IPS-18a (cell line): ENCODE results near the gene GARIN5A.

Experiments
- H3K27ac ChIP-seq: one replicate; pipeline ENCODE4 v1.5.1; 2013; ENCODE audit warnings: low read length
- H3K27me3 ChIP-seq: one replicate; pipeline ENCODE4 v1.6.1; 2013; ENCODE audit warnings: mild to moderate bottlenecking, low read length; ENCODE audit not compliant: control insufficient read depth, insufficient read depth
- H3K36me3 ChIP-seq: one replicate; pipeline ENCODE4 v1.6.1; 2013; ENCODE audit warnings: low read depth, low read length; ENCODE audit not compliant: control insufficient read depth
- H3K4me1 ChIP-seq: one replicate; pipeline ENCODE4 v1.6.1; 2013; ENCODE audit warnings: low read depth, low read length; ENCODE audit not compliant: control insufficient read depth
- H3K4me3 ChIP-seq: one replicate; pipeline ENCODE4 v1.5.1; 2013; ENCODE audit warnings: low read length
- H3K9ac ChIP-seq: one replicate; pipeline ENCODE4 v1.6.1; 2013; ENCODE audit warnings: mild to moderate bottlenecking, low read length, moderate library complexity
- H3K9me3 ChIP-seq: one replicate; pipeline ENCODE4 v1.6.1; 2013; ENCODE audit warnings: low read depth, low read length; ENCODE audit not compliant: control insufficient read depth

GARIN5A gene

GRCh38 chr19:50513746-50514345 is 37.2 kb upstream of the GARIN5A start, which contains the start of gene ASPDH:
Gene ASPDH, minus strand, starts transcription at chr19:50513913. Its CDS starts 90 bp downstream, at chr19:50513823.
- Histone ChIP-seq H3K9me3 (no peaks in the 10 kb centered on the region), H3K27me3 (peaks cover 8% of the 10 kb centered on the region), H3K4me1 (no peaks in the 10 kb centered on the region), H3K27ac (no peak within 1 kb of the TSS), H3K9ac (no peak within 1 kb of the TSS), H3K4me3 (no peak within 1 kb of the TSS), H3K36me3 (no peaks in the 10 kb centered on the region)

GRCh38 chr19:50512999-50513745 is 36.5 kb upstream of the GARIN5A start:
- no peak overlapping the region for H3K9ac ChIP-seq
- H3K27me3 ChIP-seq = peaks cover 15% of the 10 kb centered on the region
- H3K9me3 ChIP-seq = no peaks in the 10 kb centered on the region
- H3K4me3 ChIP-seq = no peak overlapping the region
- H3K4me1 ChIP-seq = no peaks in the 10 kb centered on the region
- no peak overlapping the region for H3K27ac ChIP-seq
- H3K36me3 ChIP-seq = no peaks in the 10 kb centered on the region

DNA sequence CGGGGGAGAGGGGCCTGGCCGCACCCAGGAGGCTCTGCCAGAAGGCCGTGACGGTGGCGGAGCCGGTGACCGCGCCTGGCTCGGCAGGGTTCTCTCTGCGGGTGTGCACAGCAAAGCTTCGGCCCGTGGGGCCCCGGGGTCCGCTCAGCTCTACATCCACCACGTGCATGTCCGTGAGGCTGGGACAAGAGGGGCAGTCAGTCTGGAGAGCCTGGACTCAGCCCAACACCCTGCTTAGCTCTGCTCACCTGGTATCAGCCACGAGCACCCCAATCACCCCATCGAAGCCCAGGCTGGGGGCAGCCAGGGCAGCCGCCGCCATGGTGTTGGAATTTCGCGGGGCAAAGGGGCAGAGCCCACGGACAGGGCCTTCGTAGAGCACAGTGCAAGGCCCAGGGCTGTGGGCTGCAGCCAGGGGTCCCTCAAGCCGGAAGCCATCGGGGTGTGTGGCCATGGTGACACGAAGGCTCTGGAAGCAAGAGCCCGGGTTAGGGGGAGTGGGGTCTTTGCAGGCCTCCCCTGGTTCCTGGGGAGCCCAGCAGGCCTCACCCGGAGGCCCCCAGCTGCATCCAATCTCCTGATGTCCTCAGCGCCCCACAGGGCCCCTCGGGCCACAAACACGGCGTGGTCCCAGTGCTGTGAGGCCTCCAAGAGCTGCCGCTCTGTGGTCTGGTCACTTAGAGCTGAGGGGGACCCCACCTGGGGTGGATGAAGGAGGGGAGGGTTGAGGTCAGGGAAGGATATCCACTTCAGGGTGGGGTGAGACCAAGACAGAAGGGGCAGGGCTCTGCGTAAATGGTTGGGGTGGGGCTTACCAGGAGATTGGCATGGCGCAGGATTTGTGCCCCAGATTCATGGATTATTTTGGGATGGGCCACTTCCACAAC is 35.7 kb upstream of the GARIN5A start:
- no peak overlapping the region for H3K27ac ChIP-seq
- H3K27me3 ChIP-seq = peaks cover 20% of the 10 kb centered on the region
- H3K4me1 ChIP-seq = no peaks in the 10 kb centered on the region
- H3K9ac ChIP-seq = no peak overlapping the region
- no peaks in the 10 kb centered on the region for H3K36me3 ChIP-seq
- H3K9me3 ChIP-seq = no peaks in the 10 kb centered on the region
- H3K4me3 ChIP-seq = no peak overlapping the region

DNA sequence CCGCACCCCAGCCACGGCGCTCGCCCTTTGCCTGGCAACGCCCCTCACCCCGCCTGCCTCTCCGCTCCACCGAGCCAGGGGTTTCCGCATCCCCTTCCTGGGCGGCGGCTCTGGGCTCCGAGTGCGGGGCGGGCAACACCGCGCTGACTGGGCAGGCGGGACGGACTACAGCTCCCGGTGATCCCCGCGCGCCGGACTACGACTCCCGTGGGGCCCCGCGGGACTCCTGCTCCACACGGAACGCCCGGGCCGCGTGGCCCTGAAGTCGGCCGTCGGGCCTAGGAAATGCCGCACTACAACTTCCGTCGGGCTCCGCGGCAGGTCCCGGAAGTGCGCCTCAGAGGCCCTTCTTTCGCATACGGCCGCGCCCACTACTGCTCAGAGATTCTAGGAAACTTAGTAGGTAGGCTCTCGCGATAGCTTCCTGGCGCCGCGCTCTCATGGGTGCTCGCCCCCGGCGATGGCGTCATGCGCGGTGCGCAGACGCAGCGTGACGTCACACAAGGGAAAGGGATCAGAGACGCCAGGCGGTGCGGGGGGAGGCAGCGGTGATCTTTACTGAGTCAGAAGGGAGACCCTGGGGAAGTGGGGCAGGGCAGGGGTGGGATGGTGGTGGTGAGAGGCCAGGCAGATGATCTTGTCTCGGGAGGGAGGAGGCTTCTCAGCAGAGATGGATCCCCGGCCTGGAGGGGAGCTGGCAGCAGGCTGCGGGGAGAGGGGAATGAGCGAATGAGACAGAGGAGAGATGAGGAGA is 34.6 kb upstream of the GARIN5A start, which contains the start of gene JOSD2:
Gene JOSD2, minus strand, starts transcription at position 123 of the 754 bp plus-strand sequence. CDS start 760 bp downstream, outside the sequence.
- H3K27ac ChIP-seq = peak within 1 kb of the TSS; percentile 27
- H3K9ac ChIP-seq = peak within 1 kb of the TSS; percentile 53
- H3K4me3 ChIP-seq = peak within 1 kb of the TSS; percentile 63
- no peaks in the 10 kb centered on the region for H3K4me1 ChIP-seq
- H3K9me3 ChIP-seq = no peaks in the 10 kb centered on the region
- no peaks in the 10 kb centered on the region for H3K36me3 ChIP-seq
- H3K27me3 ChIP-seq = peaks cover 20% of the 10 kb centered on the region

GRCh38 chr19:50510700-50511068 is 34.0 kb upstream of the GARIN5A start:
- H3K27me3 ChIP-seq = peaks cover 20% of the 10 kb centered on the region
- H3K4me1 ChIP-seq = no peaks in the 10 kb centered on the region
- H3K36me3 ChIP-seq = no peaks in the 10 kb centered on the region
- peak overlapping the region; percentile 27 for H3K27ac ChIP-seq
- H3K9ac ChIP-seq = peak overlapping the region; percentile 53
- peak overlapping the region; percentile 63 for H3K4me3 ChIP-seq
- H3K9me3 ChIP-seq = no peaks in the 10 kb centered on the region

DNA sequence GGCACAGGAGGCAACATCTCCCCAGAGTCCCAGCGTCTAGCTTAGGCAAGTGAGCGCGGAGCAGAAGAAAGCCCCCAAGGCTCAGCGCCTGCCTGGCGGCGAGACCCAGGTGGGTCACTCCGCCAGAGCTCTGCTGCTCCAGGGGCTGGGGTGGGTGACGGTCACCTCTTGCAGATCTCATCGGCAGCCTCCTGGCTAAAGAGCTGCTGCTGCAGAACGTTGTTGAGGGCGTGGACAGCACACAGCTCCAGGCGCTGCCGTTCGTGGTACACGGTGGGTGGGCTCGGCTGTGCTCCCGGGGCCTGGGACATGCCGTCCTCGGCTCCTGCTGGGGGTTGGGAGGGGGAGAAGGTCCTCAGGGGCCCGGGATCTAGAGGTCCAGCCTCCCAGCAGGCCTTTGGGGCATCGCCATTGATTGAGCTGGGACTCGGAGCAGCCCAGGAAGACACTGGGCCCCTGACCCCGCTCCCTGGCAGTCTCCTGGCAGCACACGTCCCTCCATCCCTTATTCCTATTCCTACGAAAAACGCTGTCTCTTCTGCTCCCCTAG is 33.5 kb upstream of the GARIN5A start:
- Histone ChIP-seq H3K27me3 (peaks cover 20% of the 10 kb centered on the region), H3K9me3 (no peaks in the 10 kb centered on the region), H3K9ac (peak overlapping the region; percentile 53), H3K4me3 (peak overlapping the region; percentile 63), H3K4me1 (no peaks in the 10 kb centered on the region), H3K27ac (no peak overlapping the region), H3K36me3 (no peaks in the 10 kb centered on the region)

- Histone ChIP-seq H3K9me3 (no peaks in the 10 kb centered on the region), H3K27me3 (peaks cover 20% of the 10 kb centered on the region), H3K4me3 (no peak overlapping the region), H3K9ac (no peak overlapping the region), H3K27ac (no peak overlapping the region), H3K36me3 (no peaks in the 10 kb centered on the region), H3K4me1 (no peaks in the 10 kb centered on the region)
Measured at GRCh38 chr19:50509366-50509765, 32.7 kb upstream of the GARIN5A start.

DNA sequence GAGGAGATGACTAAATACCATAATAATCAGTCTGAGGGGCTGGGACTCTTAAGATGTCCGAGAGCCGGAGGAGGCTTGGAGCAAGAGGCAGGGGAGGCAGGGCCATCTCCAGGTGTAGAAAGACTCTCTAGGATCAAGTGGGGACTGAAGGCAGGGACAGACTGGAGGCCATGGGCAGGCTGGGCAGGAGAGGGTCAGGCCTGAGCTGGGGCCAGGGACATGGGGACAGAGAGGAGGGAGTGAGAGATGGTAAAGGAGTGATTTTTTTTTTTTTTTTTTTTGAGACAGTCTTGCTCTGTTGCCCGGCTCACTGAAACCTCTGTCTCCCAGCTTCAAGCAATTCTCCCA is 32.2 kb upstream of the GARIN5A start:
- Histone ChIP-seq H3K27me3 (peaks cover 20% of the 10 kb centered on the region), H3K9me3 (no peaks in the 10 kb centered on the region), H3K9ac (no peak overlapping the region), H3K27ac (no peak overlapping the region), H3K4me1 (no peaks in the 10 kb centered on the region), H3K36me3 (no peaks in the 10 kb centered on the region), H3K4me3 (no peak overlapping the region)

- Histone ChIP-seq H3K4me1 (no peaks in the 10 kb centered on the region), H3K4me3 (no peak overlapping the region), H3K9ac (no peak overlapping the region), H3K27ac (no peak overlapping the region), H3K36me3 (no peaks in the 10 kb centered on the region), H3K9me3 (no peaks in the 10 kb centered on the region), H3K27me3 (peaks cover 20% of the 10 kb centered on the region)
Measured at GRCh38 chr19:50507376-50507775, 30.7 kb upstream of the GARIN5A start.

- Histone ChIP-seq H3K9ac (no peak overlapping the region), H3K4me1 (no peaks in the 10 kb centered on the region), H3K9me3 (no peaks in the 10 kb centered on the region), H3K4me3 (no peak overlapping the region), H3K36me3 (no peaks in the 10 kb centered on the region), H3K27me3 (peaks cover 20% of the 10 kb centered on the region), H3K27ac (no peak overlapping the region)
Measured at GRCh38 chr19:50506700-50507099, 30.1 kb upstream of the GARIN5A start.
